Activated CD8-positive, alpha-beta T cell treated with anti-CD3 and anti-CD28 coated beads for 36 hours (primary cell): Measurements from ENCODE around the gene MMP23B. TPM values are rescaled to one million over a fixed set of nuclear protein-coding genes. Genes with fewer than 3 reads are reported as not detected.
A peak's percentile ranks its signal among the peaks of the same experiment; 100 is the strongest.

Experiments used
- ATAC-seq: fragments of 200-7000 bp; cut with Tn5 transposase; one replicate; pipeline ENCODE4 v1.10.0; 2021; ENCODE audit warnings: mild to moderate bottlenecking, moderate library complexity
- CTCF ChIA-PET: fragments of 350-600 bp; sonication (Branson Sonifier 250); formaldehyde crosslinking; loops from one replicate; lab custom pipeline; 2021; ENCODE audit warnings: antibody characterized with exemption; lab: Charles Lee
- POLR2A ChIA-PET: fragments of 350-600 bp; sonication (Branson Sonifier 250); formaldehyde crosslinking; loops from one replicate; lab custom pipeline; 2021; ENCODE audit warnings: antibody characterized with exemption; lab: Charles Lee
- DNase-seq: peaks from one replicate; pipeline ENCODE4 v3.0.0-alpha.2; 2020
- H3K27ac Mint-ChIP-seq: one replicate; pipeline ENCODE4 v1.8.0; 2021; ENCODE audit warnings: mild to moderate bottlenecking, mixed read lengths
- H3K27me3 Mint-ChIP-seq: one replicate; pipeline ENCODE4 v1.8.0; 2021; ENCODE audit warnings: mixed read lengths
- H3K36me3 Mint-ChIP-seq: one replicate; pipeline ENCODE4 v1.8.0; 2021; ENCODE audit warnings: low read depth, mixed read lengths
- H3K4me1 Mint-ChIP-seq: one replicate; pipeline ENCODE4 v1.8.0; 2021; ENCODE audit warnings: low read depth, mixed read lengths
- H3K4me3 Mint-ChIP-seq: one replicate; pipeline ENCODE4 v1.8.0; 2021; ENCODE audit warnings: mild to moderate bottlenecking, moderate library complexity, mixed read lengths
- H3K9me3 Mint-ChIP-seq: one replicate; pipeline ENCODE4 v1.8.0; 2021; ENCODE audit warnings: mixed read lengths
- CTCF ChIP-seq: fragments of 200-600 bp; IDR thresholded peaks from one replicate; pipeline ENCODE4 v1.8.0; 2022; ENCODE audit warnings: antibody characterized with exemption, mild to moderate bottlenecking
- intact Hi-C: fragments of 100-400 bp; cut with micrococcal nuclease; formaldehyde crosslinking; loops from one replicate; pipeline ENCODE4 v1.10.0; 2022
- total RNA-seq, 2 experiments: library from RNA; stranded (reverse); gene quantifications; one replicate each; pipeline ENCODE4 v1.2.3, GENCODE V29; 2021

The MMP23B gene
- total RNA-seq, 2 experiments from 2014 or later, result 3.3 to 4.0 TPM

GRCh38 chr1:1627261-1627828, 4.6 kb upstream of the MMP23B start:
- Mint-ChIP-seq H3K4me1 (peaks cover 11% of the 10 kb centered on the region), H3K4me3 (no peak overlapping the region), H3K27ac (no peak overlapping the region), H3K27me3 (peaks cover 4% of the 10 kb centered on the region), H3K36me3 (peaks cover 2% of the 10 kb centered on the region), H3K9me3 (no peaks in the 10 kb centered on the region)
- POLR2A ChIA-PET, result no interaction called here
- no peak for ATAC-seq
- intact Hi-C loops, result no loop called here
- CTCF ChIA-PET, result no interaction called here
- DNase-seq, result no peak
- no peak for TF ChIP-seq CTCF

GRCh38 chr1:1627829-1628753, 3.9 kb upstream of the MMP23B start:
- DNase-seq (no peak), ATAC-seq (no peak)
- Mint-ChIP-seq H3K9me3 (no peaks in the 10 kb centered on the region), H3K4me3 (peak overlapping the region; percentile 56), H3K4me1 (peaks cover 11% of the 10 kb centered on the region), H3K27ac (no peak overlapping the region), H3K27me3 (peaks cover 4% of the 10 kb centered on the region), H3K36me3 (peaks cover 2% of the 10 kb centered on the region)
- ChIA-PET POLR2A (interaction anchor here (1.0 to 4.0 kb wide), 3 partner anchors 11 to 50 kb away, joined by 3 to 46 read pairs (median 4); partner anchors contain the start of gene MIB2), CTCF (interaction anchor here (0.8 to 1.0 kb wide), 2 partner anchors 24 to 30 kb away, joined by 3 to 4 read pairs; no protein-coding TSS in a partner anchor)
- intact Hi-C loops, result no loop called here
- no peak for TF ChIP-seq CTCF

GRCh38 chr1:1628754-1629429, 3.1 kb upstream of the MMP23B start:
- ChIA-PET CTCF (interaction anchor here (0.7 to 1.3 kb wide), 5 partner anchors 23 to 70 kb away, joined by 3 to 4 read pairs (median 3); no protein-coding TSS in a partner anchor), POLR2A (interaction anchor here (1.0 to 4.0 kb wide), 4 partner anchors 12 to 59 kb away, joined by 3 to 46 read pairs (median 4); partner anchors contain the start of gene MIB2)
- H3K4me3 Mint-ChIP-seq, result peak overlapping the region; percentile 56
- H3K27me3 Mint-ChIP-seq, result peaks cover 4% of the 10 kb centered on the region
- ATAC-seq (peak; percentile 26), DNase-seq (peak; percentile 68)
- no peaks in the 10 kb centered on the region for H3K9me3 Mint-ChIP-seq
- no peak for TF ChIP-seq CTCF
- no peak overlapping the region for H3K27ac Mint-ChIP-seq
- peaks cover 11% of the 10 kb centered on the region for H3K4me1 Mint-ChIP-seq
- intact Hi-C loops, result no loop called here
- H3K36me3 Mint-ChIP-seq, result peaks cover 2% of the 10 kb centered on the region

- POLR2A ChIA-PET, result interaction anchor here (1.1 to 4.0 kb wide), 4 partner anchors 12 to 285 kb away, joined by 3 to 46 read pairs (median 4); partner anchors contain the start of genes CALML6 and MIB2
- ATAC-seq (peak; percentile 65), DNase-seq (peak; percentile 83)
- no peaks in the 10 kb centered on the region for H3K9me3 Mint-ChIP-seq
- H3K4me3 Mint-ChIP-seq, result peak overlapping the region; percentile 79
- peak overlapping the region; percentile 80 for H3K27ac Mint-ChIP-seq
- H3K36me3 Mint-ChIP-seq, result peaks cover 2% of the 10 kb centered on the region
- CTCF ChIA-PET, result interaction anchor here (0.7 to 1.8 kb wide), 6 partner anchors 15 to 71 kb away, joined by 3 to 10 read pairs (median 4); partner anchors contain the start of gene MIB2
- H3K27me3 Mint-ChIP-seq, result peaks cover 4% of the 10 kb centered on the region
- intact Hi-C loops, result no loop called here
- no peak for TF ChIP-seq CTCF
- H3K4me1 Mint-ChIP-seq, result peaks cover 11% of the 10 kb centered on the region
Observed at GRCh38 chr1:1629430-1630190, 2.4 kb upstream of the MMP23B start.
